MM.1S (cell line): Measurements from ENCODE around the gene KCNK10.

Experiments
- DNase-seq: peaks from one replicate; pipeline ENCODE4 v3.0.0-alpha.2; 2015
- H2AFZ ChIP-seq: fragments of 300-600 bp; sonication (generic); 2 replicates; pipeline ENCODE4 v1.6.0; 2016; ENCODE audit warnings: antibody characterized with exemption, low read length
- H3F3A ChIP-seq: fragments of 300-600 bp; sonication (generic); 2 replicates; pipeline ENCODE4 v1.6.1; 2016; ENCODE audit warnings: mild to moderate bottlenecking, antibody characterized with exemption, low read length, moderate library complexity, mixed read lengths; ENCODE audit not compliant: insufficient read depth
- H3K27ac ChIP-seq: fragments of 300-600 bp; sonication (generic); 2 replicates; pipeline ENCODE4 v1.5.1; 2016; ENCODE audit warnings: mild to moderate bottlenecking, low read length
- H3K27me3 ChIP-seq: fragments of 300-600 bp; sonication (generic); replicated peaks from 2 replicates; pipeline ENCODE4 v1.6.0; 2016; ENCODE audit warnings: low read length; ENCODE audit not compliant: insufficient read depth
- H3K36me3 ChIP-seq: fragments of 300-600 bp; sonication (generic); replicated peaks from 2 replicates; pipeline ENCODE4 v1.6.1; 2016; ENCODE audit warnings: mild to moderate bottlenecking, low read length, mixed read lengths; ENCODE audit not compliant: insufficient read depth
- H3K4me1 ChIP-seq: fragments of 300-600 bp; sonication (generic); 2 replicates; pipeline ENCODE4 v1.6.1; 2016; ENCODE audit warnings: low read length, mixed read lengths
- H3K4me2 ChIP-seq: fragments of 300-600 bp; sonication (generic); 2 replicates; pipeline ENCODE4 v1.6.0; 2016; ENCODE audit warnings: low read depth, low read length
- H3K4me3 ChIP-seq: fragments of 300-600 bp; sonication (generic); 2 replicates; pipeline ENCODE4 v1.5.1; 2016; ENCODE audit warnings: low read length, mixed read lengths
- H3K79me2 ChIP-seq: fragments of 300-600 bp; sonication (generic); 2 replicates; pipeline ENCODE4 v1.6.1; 2016; ENCODE audit warnings: mixed run types, low read length, mixed read lengths
- H3K9ac ChIP-seq: fragments of 300-600 bp; sonication (generic); 2 replicates; pipeline ENCODE4 v1.6.1; 2016; ENCODE audit warnings: low read length, mixed read lengths
- H3K9me2 ChIP-seq: fragments of 300-600 bp; sonication (generic); replicated peaks from 2 replicates; pipeline ENCODE4 v1.6.1; 2016; ENCODE audit warnings: mild to moderate bottlenecking, low read length, mixed read lengths; ENCODE audit not compliant: insufficient read depth
- H3K9me3 ChIP-seq: fragments of 300-600 bp; sonication (generic); replicated peaks from 2 replicates; pipeline ENCODE4 v1.6.1; 2016; ENCODE audit warnings: mild to moderate bottlenecking, low read length, mixed read lengths; ENCODE audit not compliant: insufficient read depth
- H4K20me1 ChIP-seq: fragments of 300-600 bp; sonication (generic); 2 replicates; pipeline ENCODE4 v1.6.1; 2016; ENCODE audit warnings: mild to moderate bottlenecking, low read length, moderate library complexity, mixed read lengths; ENCODE audit not compliant: insufficient read depth
- EZH2 ChIP-seq: fragments of 300-600 bp; sonication (generic); optimal IDR thresholded peaks from 2 replicates; pipeline ENCODE3; 2017; ENCODE audit warnings: low read depth, mild to moderate bottlenecking, antibody characterized with exemption, low read length, mixed read lengths
- EZH2phosphoT487 ChIP-seq: fragments of 300-600 bp; sonication (generic); IDR thresholded peaks from 2 replicates; pipeline ENCODE4 v1.6.1; 2018; ENCODE audit warnings: antibody characterized with exemption, low read length
- TF ChIP-seq, protein P1 (sequence below): fragments of 300-600 bp; sonication (generic); IDR thresholded peaks from 2 replicates; pipeline ENCODE4 v1.5.1; 2016; ENCODE audit warnings: antibody characterized with exemption, low read length, mixed read lengths

The KCNK10 gene

DNA sequence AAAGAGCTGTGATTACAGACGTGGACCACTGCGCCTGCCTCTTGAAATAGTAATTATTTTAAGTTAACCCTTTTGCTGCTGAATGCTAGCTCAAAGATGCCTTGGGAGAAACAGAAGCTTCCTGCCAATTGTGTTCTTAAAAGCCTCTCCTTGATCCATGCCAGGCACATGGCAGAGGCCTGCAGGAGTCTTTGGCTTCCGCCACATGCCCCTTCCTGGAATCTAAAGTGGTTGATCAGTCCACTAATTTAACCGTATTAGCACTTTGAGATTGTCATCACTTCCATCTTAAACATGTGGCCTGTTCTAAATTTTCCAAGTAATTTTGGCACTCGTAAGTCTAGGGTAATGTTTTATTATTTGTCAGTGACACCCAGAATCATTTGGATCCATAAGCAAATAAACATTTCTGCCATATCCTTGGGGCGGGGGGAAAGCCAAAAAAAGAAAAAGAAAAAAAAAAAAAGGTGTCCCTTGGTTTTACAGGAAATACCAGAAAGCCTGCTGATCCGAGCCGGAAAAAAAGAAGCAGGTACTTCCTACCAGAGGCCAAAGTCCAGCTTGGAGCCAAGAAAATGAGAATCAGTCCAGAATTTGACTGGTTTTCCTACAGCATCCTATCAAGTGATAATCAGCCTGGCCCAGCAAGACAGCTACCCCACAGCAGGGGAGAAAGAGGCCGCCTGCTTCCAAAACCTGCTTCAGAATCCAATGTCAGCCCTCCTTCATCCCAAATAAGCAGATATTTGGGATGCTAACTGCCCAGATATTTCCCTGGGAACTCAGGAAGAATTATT lies 104.8 kb downstream of the KCNK10 start:
- no peak overlapping the region for H3K4me3 ChIP-seq
- H2AFZ ChIP-seq: no peak overlapping the region
- no peaks in the 10 kb centered on the region for H3K27me3 ChIP-seq
- no peaks in the 10 kb centered on the region for H3K4me1 ChIP-seq
- H3K9me3 ChIP-seq: no peaks in the 10 kb centered on the region
- H3K79me2 ChIP-seq: no peaks in the 10 kb centered on the region
- no peak for DNase-seq
- H3K4me2 ChIP-seq: no peak overlapping the region
- H3K9me2 ChIP-seq: no peaks in the 10 kb centered on the region
- no peak overlapping the region for H3K27ac ChIP-seq
- H4K20me1 ChIP-seq: no peaks in the 10 kb centered on the region
- H3K9ac ChIP-seq: no peak overlapping the region
- no peaks in the 10 kb centered on the region for H3F3A ChIP-seq
- H3K36me3 ChIP-seq: no peaks in the 10 kb centered on the region
- TF ChIP-seq, protein P1, sequence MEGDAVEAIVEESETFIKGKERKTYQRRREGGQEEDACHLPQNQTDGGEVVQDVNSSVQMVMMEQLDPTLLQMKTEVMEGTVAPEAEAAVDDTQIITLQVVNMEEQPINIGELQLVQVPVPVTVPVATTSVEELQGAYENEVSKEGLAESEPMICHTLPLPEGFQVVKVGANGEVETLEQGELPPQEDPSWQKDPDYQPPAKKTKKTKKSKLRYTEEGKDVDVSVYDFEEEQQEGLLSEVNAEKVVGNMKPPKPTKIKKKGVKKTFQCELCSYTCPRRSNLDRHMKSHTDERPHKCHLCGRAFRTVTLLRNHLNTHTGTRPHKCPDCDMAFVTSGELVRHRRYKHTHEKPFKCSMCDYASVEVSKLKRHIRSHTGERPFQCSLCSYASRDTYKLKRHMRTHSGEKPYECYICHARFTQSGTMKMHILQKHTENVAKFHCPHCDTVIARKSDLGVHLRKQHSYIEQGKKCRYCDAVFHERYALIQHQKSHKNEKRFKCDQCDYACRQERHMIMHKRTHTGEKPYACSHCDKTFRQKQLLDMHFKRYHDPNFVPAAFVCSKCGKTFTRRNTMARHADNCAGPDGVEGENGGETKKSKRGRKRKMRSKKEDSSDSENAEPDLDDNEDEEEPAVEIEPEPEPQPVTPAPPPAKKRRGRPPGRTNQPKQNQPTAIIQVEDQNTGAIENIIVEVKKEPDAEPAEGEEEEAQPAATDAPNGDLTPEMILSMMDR: no peak
- no peak for TF ChIP-seq EZH2
- no peak for TF ChIP-seq EZH2phosphoT487

DNA sequence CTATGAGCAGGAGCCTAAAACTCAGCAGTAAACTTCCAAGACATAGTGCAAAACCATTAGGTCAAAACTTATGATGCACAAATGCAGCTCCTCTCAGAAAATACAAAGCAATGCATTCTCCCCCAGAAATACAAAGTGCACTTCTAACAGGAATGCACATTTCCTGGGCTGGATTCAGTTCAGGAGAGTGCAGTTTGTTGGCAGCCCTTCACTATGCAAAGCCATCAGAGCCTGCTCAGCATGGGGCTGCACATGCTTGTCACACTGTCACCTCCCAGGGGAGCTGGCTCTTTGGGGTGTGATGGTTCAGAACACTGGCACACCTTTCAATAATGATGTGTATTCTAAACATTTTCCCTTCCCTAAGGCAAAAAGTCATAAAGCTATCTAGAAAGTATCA lies 110.4 kb downstream of the KCNK10 start:
- H3K9ac ChIP-seq: no peak overlapping the region

GRCh38 chr14:88210426-88210825 lies 112.6 kb downstream of the KCNK10 start:
- H3K27ac ChIP-seq: no peak overlapping the region
- H3K36me3 ChIP-seq: no peaks in the 10 kb centered on the region
- H3K4me1 ChIP-seq: no peaks in the 10 kb centered on the region
- TF ChIP-seq EZH2 (no peak), EZH2phosphoT487 (no peak)
- TF ChIP-seq, protein P1: no peak
- no peak overlapping the region for H2AFZ ChIP-seq
- no peaks in the 10 kb centered on the region for H3K9me2 ChIP-seq
- no peak overlapping the region for H3K9ac ChIP-seq
- no peaks in the 10 kb centered on the region for H3F3A ChIP-seq
- H3K4me2 ChIP-seq: no peak overlapping the region
- no peak for DNase-seq
- H3K27me3 ChIP-seq: no peaks in the 10 kb centered on the region
- no peak overlapping the region for H3K4me3 ChIP-seq
- no peaks in the 10 kb centered on the region for H3K79me2 ChIP-seq
- no peaks in the 10 kb centered on the region for H4K20me1 ChIP-seq
- H3K9me3 ChIP-seq: no peaks in the 10 kb centered on the region

More for the DNA sequence above, 110.4 kb downstream of the KCNK10 start:
- H3K4me2 ChIP-seq: no peak overlapping the region
- no peaks in the 10 kb centered on the region for H3F3A ChIP-seq
- TF ChIP-seq EZH2: no peak
- TF ChIP-seq, protein P1: no peak
- no peak for TF ChIP-seq EZH2phosphoT487
- H3K9me3 ChIP-seq: no peaks in the 10 kb centered on the region
- no peaks in the 10 kb centered on the region for H3K9me2 ChIP-seq
- no peak overlapping the region for H3K4me3 ChIP-seq
- no peaks in the 10 kb centered on the region for H3K4me1 ChIP-seq
- no peak overlapping the region for H3K27ac ChIP-seq
- no peak overlapping the region for H2AFZ ChIP-seq
- no peaks in the 10 kb centered on the region for H3K79me2 ChIP-seq
- no peaks in the 10 kb centered on the region for H4K20me1 ChIP-seq
- no peaks in the 10 kb centered on the region for H3K36me3 ChIP-seq
- no peaks in the 10 kb centered on the region for H3K27me3 ChIP-seq
- no peak for DNase-seq
